ENCODE results near the gene DCTN5. TPM values are rescaled to one million over a fixed set of nuclear protein-coding genes. Genes with fewer than 3 reads are reported as not detected.
A peak's percentile ranks its signal among the peaks of the same experiment; 100 is the strongest.

The DCTN5 gene
- total and polyA plus RNA-seq, 2 of the 13 experiments (the other 11 are each of a cell fraction or from before 2014, with no cell fraction given): 105 to 207 TPM

DNA sequence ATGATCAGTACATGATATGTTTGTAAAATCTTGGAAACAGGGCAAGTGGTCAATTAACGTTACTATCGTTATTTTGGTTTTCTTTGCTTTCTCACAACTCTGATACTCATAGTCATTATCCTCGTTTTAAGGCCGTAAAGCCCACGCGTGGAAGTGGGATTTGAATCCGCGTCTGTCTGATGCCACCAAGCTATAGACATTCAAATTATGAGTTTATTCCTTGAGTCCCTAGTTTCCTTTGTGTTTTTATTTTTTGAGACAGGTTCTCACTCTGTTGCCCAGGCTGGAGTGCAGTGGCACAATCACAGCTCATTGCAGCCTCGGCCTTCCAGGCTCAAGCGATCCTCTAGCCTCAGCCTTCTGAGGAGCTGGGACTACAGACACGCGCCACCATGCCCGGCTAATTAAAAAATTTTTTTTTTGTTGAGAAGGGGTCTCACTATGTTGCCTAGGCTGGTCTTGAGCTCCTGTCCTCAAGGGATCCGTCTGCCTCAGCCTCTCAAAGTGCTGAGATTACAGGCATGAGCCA, 1.0 kb downstream of the DCTN5 start (continued):
- TF ChIP-seq, protein P1, sequence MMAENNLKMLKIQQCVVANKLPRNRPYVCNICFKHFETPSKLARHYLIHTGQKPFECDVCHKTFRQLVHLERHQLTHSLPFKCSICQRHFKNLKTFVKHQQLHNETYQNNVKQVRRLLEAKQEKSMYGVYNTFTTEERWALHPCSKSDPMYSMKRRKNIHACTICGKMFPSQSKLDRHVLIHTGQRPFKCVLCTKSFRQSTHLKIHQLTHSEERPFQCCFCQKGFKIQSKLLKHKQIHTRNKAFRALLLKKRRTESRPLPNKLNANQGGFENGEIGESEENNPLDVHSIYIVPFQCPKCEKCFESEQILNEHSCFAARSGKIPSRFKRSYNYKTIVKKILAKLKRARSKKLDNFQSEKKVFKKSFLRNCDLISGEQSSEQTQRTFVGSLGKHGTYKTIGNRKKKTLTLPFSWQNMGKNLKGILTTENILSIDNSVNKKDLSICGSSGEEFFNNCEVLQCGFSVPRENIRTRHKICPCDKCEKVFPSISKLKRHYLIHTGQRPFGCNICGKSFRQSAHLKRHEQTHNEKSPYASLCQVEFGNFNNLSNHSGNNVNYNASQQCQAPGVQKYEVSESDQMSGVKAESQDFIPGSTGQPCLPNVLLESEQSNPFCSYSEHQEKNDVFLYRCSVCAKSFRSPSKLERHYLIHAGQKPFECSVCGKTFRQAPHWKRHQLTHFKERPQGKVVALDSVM (CRISPR knock-in tag; IDR thresholded peaks at IDR 0.05): peak; percentile 94
- TF ChIP-seq FIP1L1 (IDR thresholded peaks at IDR 0.05; ENCODE audit: borderline replicate concordance, insufficient read depth, low read depth, low read length): no peak
- no peak for TF ChIP-seq ZNF501 (CRISPR knock-in tag; IDR thresholded peaks at IDR 0.05)
- TF ChIP-seq SAFB2 (CRISPR knock-in tag; IDR thresholded peaks at IDR 0.05; ENCODE audit: borderline replicate concordance, low read depth): 0 out of 2 replicates have a peak, but pooled peaks have one; percentile 59
- TF ChIP-seq ZNF18 (CRISPR knock-in tag; IDR thresholded peaks at IDR 0.05; ENCODE audit: insufficient replicate concordance): peak; percentile 70
- peak; percentile 8; the same call in 1 of the 2 replicates for TF ChIP-seq KDM2A (CRISPR knock-in tag; IDR thresholded peaks at IDR 0.05; ENCODE audit: borderline replicate concordance, low read depth)
- 0 out of 2 replicates have a peak, but pooled peaks have one; percentile 8 for TF ChIP-seq GATAD2A (CRISPR knock-in tag; IDR thresholded peaks at IDR 0.05)
- 0 out of 2 replicates have a peak, but pooled peaks have one; percentile 8 for TF ChIP-seq ZMAT3 (CRISPR knock-in tag; conservative IDR thresholded peaks at IDR 0.05)
- no peak for TF ChIP-seq ATM (IDR thresholded peaks at IDR 0.05; ENCODE audit: borderline replicate concordance)
- TF ChIP-seq POLR2G (IDR thresholded peaks at IDR 0.05; ENCODE audit: low read depth, low read length): no peak
- TF ChIP-seq MED1 (CRISPR knock-in tag; IDR thresholded peaks at IDR 0.05): 0 out of 2 replicates have a peak, but pooled peaks have one; percentile 6
